ENCODE data around the gene GATA2.

The GATA2 gene

GRCh38 chr3:128473180-128473519 is 19.9 kb downstream of the GATA2 start:
- DNase-seq (ENCODE audit: low spot score): peak; percentile 87

DNA sequence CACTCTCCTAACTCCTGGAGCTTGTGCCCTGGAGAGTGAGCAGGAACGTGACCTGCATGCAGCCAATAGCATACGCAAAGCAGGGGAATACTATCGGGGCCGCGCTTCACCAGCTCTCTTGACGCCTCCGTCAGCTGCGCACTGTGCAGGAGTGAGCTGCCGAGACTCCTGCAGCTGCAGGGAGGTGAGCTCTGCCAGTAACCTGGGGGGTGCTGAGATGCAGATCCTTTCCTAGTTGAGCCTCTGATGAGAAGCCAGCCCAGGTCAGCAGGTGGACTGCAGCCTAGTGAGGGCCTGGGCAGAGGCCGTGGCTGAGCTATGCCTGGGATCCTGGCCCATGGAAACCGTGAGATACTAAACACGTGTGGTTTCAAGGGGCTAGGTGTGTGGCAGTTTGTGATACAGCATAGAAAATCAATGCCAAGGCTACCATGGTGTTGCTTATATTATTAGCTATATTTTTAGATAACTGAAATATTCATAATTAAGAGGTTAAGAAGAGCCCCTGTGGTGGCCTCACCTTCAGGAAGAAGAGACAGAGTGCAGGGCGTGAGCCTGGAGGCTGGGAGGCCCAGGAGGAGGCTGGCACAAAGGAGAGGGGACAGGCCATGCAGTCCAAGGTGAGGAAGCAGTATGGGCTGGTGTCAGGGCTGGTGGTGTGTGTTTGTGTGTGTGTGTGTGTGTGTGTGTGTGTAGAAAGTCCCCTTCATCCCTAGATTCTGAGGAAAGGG is 20.4 kb downstream of the GATA2 start:
- no peak for DNase-seq (ENCODE audit: low spot score)

DNA sequence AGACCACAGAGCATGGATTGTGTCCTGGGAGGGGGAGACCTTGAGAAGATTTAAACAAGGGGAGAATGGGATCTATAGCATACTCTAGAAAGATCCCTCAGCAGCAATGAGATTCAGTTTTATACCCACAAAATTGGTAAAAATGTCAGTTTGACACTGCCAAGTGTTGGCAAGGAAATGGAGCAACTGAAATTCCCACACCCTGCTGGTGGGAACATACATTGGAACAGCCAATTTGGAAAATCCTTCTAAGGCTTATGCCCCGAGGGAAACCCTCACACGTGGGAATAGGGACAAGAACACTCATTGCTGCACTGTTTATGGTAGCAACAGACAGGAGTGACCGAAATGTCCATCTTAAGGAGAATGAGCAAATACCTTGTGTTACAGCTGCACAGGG is 21.3 kb downstream of the GATA2 start:
- no peak for DNase-seq (ENCODE audit: low spot score)

- no peak for DNase-seq (ENCODE audit: low spot score)
These were observed 21.9 kb downstream of the GATA2 start for GRCh38 chr3:128471110-128471509.

DNA sequence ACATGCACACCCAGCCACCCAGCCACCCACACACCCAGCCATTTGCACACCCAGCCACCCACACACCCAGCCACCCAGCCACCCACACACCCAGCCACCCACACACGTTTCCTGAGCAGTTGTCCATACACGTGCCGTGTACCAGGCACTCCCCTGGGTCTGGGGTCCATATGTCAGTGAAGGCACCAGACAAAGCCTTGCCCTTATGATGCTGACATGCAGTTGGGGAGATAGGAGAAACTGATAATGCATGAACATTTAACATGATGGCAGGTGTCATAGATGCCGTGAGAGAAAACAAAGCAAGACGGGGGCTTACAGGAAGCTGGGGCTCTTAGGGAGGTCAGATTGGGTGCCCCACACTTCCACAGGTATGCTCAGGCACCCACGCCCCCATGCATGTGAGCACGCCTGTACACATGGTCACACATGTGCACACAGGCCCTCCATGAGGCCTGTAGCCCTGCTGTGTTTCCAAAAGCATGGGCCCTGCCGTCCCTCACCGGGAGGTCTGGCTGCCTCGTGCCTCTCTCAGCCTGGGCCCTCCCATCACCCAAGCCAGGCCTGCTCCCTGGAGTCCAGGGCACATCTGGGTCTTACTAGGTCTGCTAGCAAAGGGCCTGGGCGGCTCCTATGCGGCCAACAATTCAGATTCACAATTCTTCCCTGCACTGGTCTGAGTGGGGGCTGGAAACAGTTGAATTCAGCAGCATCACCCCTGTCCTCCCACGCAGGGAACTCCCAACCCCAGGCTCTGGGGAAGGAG is 22.7 kb downstream of the GATA2 start:
- no peak for DNase-seq (ENCODE audit: low spot score)

DNA sequence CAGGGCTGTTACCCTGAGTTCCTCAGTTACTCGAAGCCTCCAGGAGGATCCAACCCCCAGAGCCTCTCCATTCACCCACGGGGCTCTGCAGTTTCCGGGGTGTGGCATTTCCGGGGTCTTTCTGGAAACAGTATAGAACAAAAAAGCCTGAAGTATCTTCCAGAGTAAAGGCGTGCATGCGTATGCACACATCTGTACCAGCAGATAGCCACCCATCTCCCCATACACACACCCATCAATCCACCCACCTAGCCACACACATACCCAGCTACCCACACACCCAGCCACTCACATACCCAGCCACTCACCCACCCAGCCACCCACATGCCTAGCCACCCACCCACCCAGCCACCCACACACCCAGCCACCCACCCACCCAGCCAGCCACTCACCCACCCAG is 23.4 kb downstream of the GATA2 start:
- DNase-seq (ENCODE audit: low spot score): no peak

GRCh38 chr3:128468791-128469527 is 24.0 kb downstream of the GATA2 start:
- DNase-seq (ENCODE audit: low spot score): no peak

- peak; percentile 58 for DNase-seq (ENCODE audit: low spot score)
These were observed 24.7 kb downstream of the GATA2 start for GRCh38 chr3:128468285-128468790.

DNA sequence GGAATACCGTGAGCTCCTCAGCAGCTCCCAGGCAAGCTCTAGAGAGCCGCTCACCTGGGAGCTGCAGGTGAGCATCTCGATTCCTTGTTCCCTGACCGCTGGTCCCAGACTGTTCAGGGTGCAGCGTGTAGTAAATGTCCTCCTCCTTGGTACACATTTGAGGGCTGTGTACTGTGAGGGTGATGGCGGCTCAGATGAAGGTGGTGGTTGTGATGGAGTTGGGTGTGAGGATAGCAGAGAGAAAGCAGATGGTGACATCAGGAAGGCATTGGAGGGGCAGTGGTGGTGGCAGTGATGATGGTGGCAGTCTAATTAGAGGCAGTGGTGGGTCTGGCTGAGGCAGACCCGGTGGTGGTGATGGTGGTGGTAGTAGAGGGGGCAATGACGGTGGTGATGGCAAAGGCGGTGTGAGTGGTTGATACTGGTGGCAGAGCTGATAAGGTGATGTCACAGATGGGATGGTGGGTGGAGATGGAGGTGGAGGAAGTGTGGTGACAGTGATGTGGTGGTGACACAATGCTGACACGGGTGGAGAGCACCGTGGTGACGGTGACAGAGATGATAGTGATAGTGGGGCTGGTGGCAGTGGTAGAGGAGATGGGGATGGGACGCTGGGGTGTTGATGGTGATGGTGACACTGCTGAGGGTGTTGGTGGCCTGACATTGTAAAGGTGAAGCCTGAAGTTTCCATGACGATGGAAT is 26.0 kb downstream of the GATA2 start, which contains the start of gene DNAJB8:
TSS of gene DNAJB8 (minus strand) at position 51 of the 702 bp plus-strand sequence. CDS start 3,645 bp downstream, outside the sequence.
- DNase-seq (ENCODE audit: low spot score): no peak

- no peak for DNase-seq (ENCODE audit: low spot score)
These were observed 28.3 kb downstream of the GATA2 start for GRCh38 chr3:128464702-128465101.

GRCh38 chr3:128464188-128464587 is 28.8 kb downstream of the GATA2 start:
- DNase-seq (ENCODE audit: low spot score): no peak

DNA sequence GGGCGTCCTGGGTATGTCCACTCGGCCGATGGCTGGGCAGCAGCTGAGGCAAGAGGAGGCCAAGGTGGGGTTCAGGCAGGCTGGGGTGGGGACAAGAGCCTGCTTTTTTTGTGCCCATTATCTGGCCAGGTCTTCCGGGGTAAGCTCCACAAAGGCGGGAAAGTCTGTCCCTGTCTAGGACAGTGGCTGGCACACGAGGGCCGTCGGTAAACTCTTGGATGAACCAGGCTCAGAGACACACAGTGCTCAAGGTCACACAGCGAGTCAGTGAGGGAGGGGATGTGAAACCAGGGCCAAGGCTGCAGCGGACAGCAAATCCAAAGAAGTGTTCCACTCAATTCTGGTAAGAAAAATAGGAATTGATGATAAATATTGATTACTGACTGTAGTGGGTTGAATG is 29.2 kb downstream of the GATA2 start:
- DNase-seq (ENCODE audit: low spot score): no peak

- DNase-seq (ENCODE audit: low spot score): no peak
These were observed 29.6 kb downstream of the GATA2 start for GRCh38 chr3:128463354-128463753.

DNA sequence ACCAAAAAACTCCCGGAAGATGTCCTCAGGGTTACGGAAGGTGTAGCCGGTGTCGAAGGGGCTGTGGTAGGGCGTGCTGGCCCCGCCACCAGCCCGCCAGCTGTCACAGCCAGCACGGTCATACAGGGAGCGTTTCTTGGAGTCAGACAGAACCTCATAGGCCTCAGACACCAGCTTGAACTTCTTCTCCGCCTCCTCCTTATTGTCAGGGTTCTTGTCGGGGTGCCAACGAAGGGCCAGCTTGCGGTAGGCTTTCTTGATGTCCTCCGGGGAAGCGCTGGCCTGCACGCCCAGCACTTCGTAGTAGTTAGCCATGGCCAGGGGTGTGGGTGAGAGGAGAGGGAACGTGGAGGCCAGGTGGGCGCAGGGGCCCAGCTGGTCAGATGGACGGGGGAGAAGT is 30.1 kb downstream of the GATA2 start:
- no peak for DNase-seq (ENCODE audit: low spot score)

DNA sequence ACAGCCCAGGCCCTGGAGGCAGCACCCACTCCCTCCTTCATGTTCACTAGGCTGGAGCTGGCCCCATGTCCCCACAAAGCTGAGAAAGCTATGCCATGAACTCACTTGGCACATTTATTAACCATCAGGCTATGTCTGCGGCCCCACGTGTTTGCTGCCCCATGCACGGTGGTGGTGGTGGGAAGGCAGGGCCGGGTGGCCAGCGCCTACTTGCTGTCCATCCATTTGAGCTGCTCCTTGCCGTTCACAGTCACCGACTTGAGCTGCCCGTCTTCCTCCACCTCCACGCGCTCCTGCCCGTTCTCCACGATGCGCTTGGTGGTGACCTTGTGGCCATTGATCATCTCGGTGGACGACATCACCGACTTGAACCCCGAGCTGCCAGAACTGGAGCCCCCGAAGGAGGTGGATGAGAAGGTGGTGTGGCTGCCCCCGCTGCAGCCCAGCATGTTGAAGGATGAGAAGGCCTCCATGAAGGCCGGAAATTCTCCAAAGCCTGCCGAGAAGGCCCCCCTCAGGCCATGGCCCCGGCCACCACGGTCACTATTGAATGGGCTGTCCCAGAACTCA is 30.6 kb downstream of the GATA2 start:
- DNase-seq (ENCODE audit: low spot score): no peak

DNA sequence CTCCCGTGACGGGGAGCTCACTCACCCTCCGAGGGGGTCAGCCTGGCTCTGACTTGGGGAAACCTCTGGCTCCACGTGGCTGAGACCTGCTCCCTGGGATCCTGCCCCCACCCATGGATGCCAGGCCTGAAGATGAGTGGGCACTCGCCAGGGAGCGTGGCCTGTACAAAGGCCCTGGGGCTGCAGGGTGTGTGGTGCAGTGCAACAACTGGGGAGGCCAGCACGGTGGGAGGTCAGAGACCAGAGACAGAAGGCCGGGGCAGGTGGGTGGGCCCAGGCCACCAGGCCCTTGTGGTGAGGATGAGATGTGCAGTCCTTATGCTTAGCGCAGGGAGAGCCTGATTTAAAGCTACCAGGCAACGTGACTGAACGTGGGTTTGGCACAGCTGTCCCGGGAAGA is 31.3 kb downstream of the GATA2 start:
- no peak for DNase-seq (ENCODE audit: low spot score)

DNA sequence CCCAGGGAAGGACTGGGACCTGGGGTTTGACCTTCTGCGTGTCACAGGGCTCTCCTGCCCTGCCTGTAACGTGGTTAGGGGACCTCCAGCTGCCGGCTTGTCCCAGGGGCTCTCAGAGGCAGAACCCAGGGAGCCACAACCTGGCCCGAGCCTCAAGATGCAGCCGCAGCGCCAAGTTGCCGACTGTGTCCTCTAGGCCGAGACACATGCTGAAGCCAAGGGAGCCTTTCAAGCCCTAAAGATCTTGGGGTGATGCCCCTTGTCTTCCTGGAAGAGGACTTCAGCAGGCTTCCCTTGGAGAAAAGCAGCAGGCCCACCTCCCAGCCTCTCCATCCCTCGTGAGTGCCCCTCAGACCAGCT is 33.6 kb downstream of the GATA2 start:
- no peak for DNase-seq (ENCODE audit: low spot score)

- no peak for DNase-seq (ENCODE audit: low spot score)
These were observed 34.1 kb downstream of the GATA2 start for GRCh38 chr3:128458746-128459460.

DNA sequence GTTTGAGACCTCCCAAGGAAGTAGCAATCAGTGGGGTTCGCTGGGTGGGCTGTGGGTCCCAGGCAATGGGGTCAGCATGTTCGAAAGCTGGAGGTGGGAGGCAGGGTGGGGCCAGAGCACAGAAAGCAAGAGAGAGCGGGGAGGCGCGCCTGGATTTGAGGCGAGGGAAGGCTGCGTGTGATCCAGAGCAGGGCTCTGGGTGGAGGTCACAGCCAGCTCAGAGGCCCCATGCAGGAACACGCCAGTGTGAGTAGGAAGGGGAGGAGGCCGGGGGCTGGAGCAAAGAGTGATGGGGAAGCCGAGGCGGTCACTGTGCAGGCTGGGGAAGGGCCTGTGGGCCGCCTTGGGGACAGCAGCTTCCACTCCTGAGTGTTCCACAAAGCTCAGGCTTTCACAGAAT is 35.1 kb downstream of the GATA2 start:
- DNase-seq (ENCODE audit: low spot score): no peak

- DNase-seq (ENCODE audit: low spot score): peak; percentile 83
These were observed 36.0 kb downstream of the GATA2 start for GRCh38 chr3:128456776-128457715.

Measured in D341Med (cell line).